Mammary epithelial cell (primary cell): ENCODE measurements around the gene RGS14.

Source experiments
- EZH2 ChIP-seq: IDR thresholded peaks from 2 replicates; pipeline ENCODE4 v1.6.1; 2012; ENCODE audit warnings: low read length, inconsistent platforms, borderline replicate concordance
- TF ChIP-seq, protein P1 (sequence below), 2 donors: IDR thresholded peaks in 1 of 2; conservative IDR thresholded peaks in 1 of 2; 2 replicates each; pipeline ENCODE4 v1.5.1; 2011 to 2012; ENCODE audit warnings: inconsistent platforms in 2 of 2, low read length in 2 of 2, mild to moderate bottlenecking in 2 of 2, control low read depth in 1 of 2, low read depth in 1 of 2; ENCODE audit not compliant: insufficient read depth in 1 of 2; ENCODE audit errors: extremely low read depth in 1 of 2

DNA sequence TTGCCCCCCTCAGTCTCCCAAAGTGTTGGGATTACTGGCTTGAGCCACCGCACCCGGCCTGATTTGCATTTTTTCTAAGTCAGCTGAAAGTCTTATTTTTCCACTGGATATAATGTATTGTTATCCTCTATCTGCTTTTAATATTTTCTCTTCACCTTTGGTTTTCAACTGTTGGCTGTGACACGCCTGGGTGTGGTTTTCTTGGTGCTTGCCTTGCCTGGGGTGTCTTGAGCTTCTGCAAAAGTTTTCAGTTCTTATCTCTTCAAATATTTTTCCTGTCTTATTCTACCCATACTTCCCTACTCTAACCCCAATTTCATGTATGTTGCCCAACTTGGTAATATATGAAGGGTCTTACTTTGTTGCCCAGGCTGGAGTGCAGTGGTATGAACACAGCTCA, 41.7 kb upstream of the RGS14 start:
- TF ChIP-seq, protein P1, sequence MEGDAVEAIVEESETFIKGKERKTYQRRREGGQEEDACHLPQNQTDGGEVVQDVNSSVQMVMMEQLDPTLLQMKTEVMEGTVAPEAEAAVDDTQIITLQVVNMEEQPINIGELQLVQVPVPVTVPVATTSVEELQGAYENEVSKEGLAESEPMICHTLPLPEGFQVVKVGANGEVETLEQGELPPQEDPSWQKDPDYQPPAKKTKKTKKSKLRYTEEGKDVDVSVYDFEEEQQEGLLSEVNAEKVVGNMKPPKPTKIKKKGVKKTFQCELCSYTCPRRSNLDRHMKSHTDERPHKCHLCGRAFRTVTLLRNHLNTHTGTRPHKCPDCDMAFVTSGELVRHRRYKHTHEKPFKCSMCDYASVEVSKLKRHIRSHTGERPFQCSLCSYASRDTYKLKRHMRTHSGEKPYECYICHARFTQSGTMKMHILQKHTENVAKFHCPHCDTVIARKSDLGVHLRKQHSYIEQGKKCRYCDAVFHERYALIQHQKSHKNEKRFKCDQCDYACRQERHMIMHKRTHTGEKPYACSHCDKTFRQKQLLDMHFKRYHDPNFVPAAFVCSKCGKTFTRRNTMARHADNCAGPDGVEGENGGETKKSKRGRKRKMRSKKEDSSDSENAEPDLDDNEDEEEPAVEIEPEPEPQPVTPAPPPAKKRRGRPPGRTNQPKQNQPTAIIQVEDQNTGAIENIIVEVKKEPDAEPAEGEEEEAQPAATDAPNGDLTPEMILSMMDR (conservative IDR thresholded peaks at IDR 0.05 in 1 of 2, IDR thresholded peaks at IDR 0.05 in 1 of 2; ENCODE audit: extremely low read depth in 1 of 2, insufficient read depth in 1 of 2, low read depth in 1 of 2, low read length in 2 of 2): no peak
- no peak for TF ChIP-seq EZH2
